Uterus (tissue), 2 donors: ENCODE measurements around the gene ULK3.

Experiments
- CTCF ChIP-seq, 4 experiments: fragments of 200-600 bp in 2 of 4; fragments of 450-650 bp in 2 of 4; sonication (generic) in 2 of 4; IDR thresholded peaks; one replicate each; pipeline ENCODE4 v1.5.1; 2016 to 2019; ENCODE audit warnings: antibody characterized with exemption in 4 of 4, mild to moderate bottlenecking in 2 of 4, moderate library complexity in 1 of 4
- POLR2A ChIP-seq, 2 donors: fragments of 450-650 bp; IDR thresholded peaks; one replicate each; pipeline ENCODE4 v1.6.1; 2016; ENCODE audit warnings: antibody characterized with exemption in 2 of 2, mild to moderate bottlenecking in 1 of 2, moderate library complexity in 1 of 2

GRCh38 chr15:74788042-74788682, 54.8 kb downstream of the ULK3 start:
- TF ChIP-seq CTCF (IDR thresholded peaks at IDR 0.05) (no peak), POLR2A (IDR thresholded peaks at IDR 0.05) (no peak)
